CD4-positive, CD25-positive, alpha-beta regulatory T cell (primary cell): ENCODE data around the gene VPS54. TPM values are rescaled to one million over a fixed set of nuclear protein-coding genes. Genes with fewer than 3 reads are reported as not detected.

ENCODE experiments used
- ATAC-seq, 2 donors: fragments of 150-1000 bp; cut with Tn5 transposase; one replicate each; pipeline ENCODE4 v1.10.0; 2021; ENCODE audit warnings: low read depth in 2 of 2, moderate number of reproducible peaks in 2 of 2, moderate library complexity in 1 of 2
- DNase-seq, 3 donors: peaks; one replicate each; pipeline versions ENCODE4 v3.0.0 to v3.0.0-alpha.2; 2012 to 2022; ENCODE audit warnings: mixed read lengths in 1 of 3
- H3K27ac ChIP-seq: one replicate; pipeline ENCODE4 v1.7.0; 2013; ENCODE audit warnings: mild to moderate bottlenecking, low read length; ENCODE audit not compliant: insufficient read depth, poor library complexity, severe bottlenecking
- H3K27me3 ChIP-seq: one replicate; pipeline ENCODE4 v1.7.0; 2013; ENCODE audit warnings: low read length; ENCODE audit not compliant: control insufficient read depth, insufficient read depth
- H3K36me3 ChIP-seq: one replicate; pipeline ENCODE4 v1.7.0; 2013; ENCODE audit warnings: mild to moderate bottlenecking, low read length, moderate library complexity; ENCODE audit not compliant: control insufficient read depth, insufficient read depth
- H3K4me1 ChIP-seq: 2 replicates; pipeline ENCODE4 v1.7.0; 2013; ENCODE audit warnings: mild to moderate bottlenecking, low read length; ENCODE audit not compliant: insufficient read depth, control insufficient read depth, poor library complexity, severe bottlenecking
- H3K4me3 ChIP-seq: one replicate; pipeline ENCODE4 v1.7.0; 2013; ENCODE audit warnings: low read depth, mild to moderate bottlenecking, low read length, moderate library complexity
- H3K9me3 ChIP-seq, 2 experiments: 1 replicate in 1 of 2; 2 replicates in 1 of 2; pipeline ENCODE4 v1.7.0; 2013; ENCODE audit warnings: low read length in 2 of 2, mild to moderate bottlenecking in 1 of 2, moderate library complexity in 1 of 2; ENCODE audit not compliant: control insufficient read depth in 2 of 2
- H3K27ac Mint-ChIP-seq, 3 donors: one replicate each; pipeline ENCODE4 v1.8.0; 2020 to 2022; ENCODE audit warnings: mild to moderate bottlenecking in 3 of 3, mixed read lengths in 3 of 3, moderate library complexity in 2 of 3
- H3K27me3 Mint-ChIP-seq: one replicate; pipeline ENCODE4 v1.8.0; 2022; ENCODE audit warnings: mild to moderate bottlenecking, mixed read lengths
- H3K36me3 Mint-ChIP-seq: one replicate; pipeline ENCODE4 v1.8.0; 2020; ENCODE audit warnings: mixed read lengths
- H3K4me1 Mint-ChIP-seq, 4 donors: one replicate each; pipeline ENCODE4 v1.8.0; 2020 to 2022; ENCODE audit warnings: mixed read lengths in 4 of 4, mild to moderate bottlenecking in 1 of 4
- H3K4me3 Mint-ChIP-seq, 4 donors: one replicate each; pipeline ENCODE4 v1.8.0; 2020 to 2022; ENCODE audit warnings: mild to moderate bottlenecking in 4 of 4, mixed read lengths in 4 of 4, moderate library complexity in 3 of 4
- H3K9me3 Mint-ChIP-seq, 7 donors: one replicate each; pipeline ENCODE4 v1.8.0; 2020 to 2022; ENCODE audit warnings: mixed read lengths in 7 of 7, mild to moderate bottlenecking in 3 of 7, moderate library complexity in 2 of 7
- polyA plus RNA-seq, 4 donors: library from polyadenylated mRNA; unstranded; fragments of 300-500 nt; fragmentation: Illumina TruSeq; gene quantifications; one replicate each; pipeline ENCODE4 v1.2.3, GENCODE V29; 2021
- total RNA-seq: library from RNA; stranded (reverse); gene quantifications from one replicate; pipeline ENCODE4 v1.2.3, GENCODE V29; 2022

Gene VPS54
- total and polyA plus RNA-seq, 5 donors from 2014 or later: 6.4 to 20.7 (median 12.2) TPM

GRCh38 chr2:63874204-63875130 is 144.8 kb downstream of the VPS54 start:
- Histone ChIP-seq H3K4me3 (no peak overlapping the region), H3K4me1 (peaks cover 4% of the 10 kb centered on the region), H3K27ac (no peak overlapping the region), H3K9me3 (no peaks in the 10 kb centered on the region), H3K27me3 (no peaks in the 10 kb centered on the region), H3K36me3 (peaks cover 42% of the 10 kb centered on the region)
- ATAC-seq (no peak), DNase-seq (no peak)
- Mint-ChIP-seq H3K9me3 (peaks cover 0 to 2% (median 0%) of the 10 kb centered on the region in 7 donors), H3K27ac (peak overlapping the region; percentile 39 to 83 (median 43)), H3K36me3 (peaks cover 43% of the 10 kb centered on the region), H3K4me1 (peaks cover 33 to 71% (median 46%) of the 10 kb centered on the region in 4 donors), H3K27me3 (no peaks in the 10 kb centered on the region), H3K4me3 (no peak overlapping the region)

GRCh38 chr2:63872571-63873328 is 146.5 kb downstream of the VPS54 start:
- H3K27ac ChIP-seq: no peak overlapping the region
- no peak overlapping the region for H3K4me3 Mint-ChIP-seq
- H3K27me3 Mint-ChIP-seq: no peaks in the 10 kb centered on the region
- H3K4me1 Mint-ChIP-seq: peaks cover 42 to 72% (median 56%) of the 10 kb centered on the region in 4 donors
- no peak overlapping the region for H3K4me3 ChIP-seq
- H3K36me3 ChIP-seq: peaks cover 50% of the 10 kb centered on the region
- H3K36me3 Mint-ChIP-seq: peaks cover 51% of the 10 kb centered on the region
- DNase-seq: no peak
- peaks cover 4% of the 10 kb centered on the region for H3K4me1 ChIP-seq
- H3K9me3 Mint-ChIP-seq: peaks cover 0 to 2% (median 0%) of the 10 kb centered on the region in 7 donors
- ATAC-seq: no peak
- H3K27me3 ChIP-seq: no peaks in the 10 kb centered on the region
- peak overlapping the region in 1 of 3 donors; percentile 12 for H3K27ac Mint-ChIP-seq
- H3K9me3 ChIP-seq: no peaks in the 10 kb centered on the region

GRCh38 chr2:63871864-63872263 is 147.4 kb downstream of the VPS54 start:
- H3K36me3 Mint-ChIP-seq: peaks cover 45% of the 10 kb centered on the region

GRCh38 chr2:63870679-63871078 is 148.5 kb downstream of the VPS54 start:
- Mint-ChIP-seq H3K36me3 (peaks cover 37% of the 10 kb centered on the region), H3K4me1 (peaks cover 56 to 72% (median 58%) of the 10 kb centered on the region in 4 donors), H3K27ac (no peak overlapping the region), H3K9me3 (peaks cover 0 to 2% (median 0%) of the 10 kb centered on the region in 7 donors), H3K4me3 (no peak overlapping the region), H3K27me3 (no peaks in the 10 kb centered on the region)
- Histone ChIP-seq H3K27ac (no peak overlapping the region), H3K4me3 (no peak overlapping the region), H3K9me3 (no peaks in the 10 kb centered on the region), H3K36me3 (peaks cover 52% of the 10 kb centered on the region), H3K4me1 (peaks cover 15% of the 10 kb centered on the region), H3K27me3 (no peaks in the 10 kb centered on the region)
- DNase-seq (no peak), ATAC-seq (no peak)

More at GRCh38 chr2:63871864-63872263, 147.4 kb downstream of the VPS54 start:
- peak overlapping the region in 1 of 3 donors; percentile 5 for H3K27ac Mint-ChIP-seq
- peaks cover 47 to 73% (median 56%) of the 10 kb centered on the region in 4 donors for H3K4me1 Mint-ChIP-seq
- H3K27me3 Mint-ChIP-seq: no peaks in the 10 kb centered on the region
- Histone ChIP-seq H3K27me3 (no peaks in the 10 kb centered on the region), H3K4me3 (no peak overlapping the region), H3K9me3 (no peaks in the 10 kb centered on the region), H3K4me1 (peaks cover 4% of the 10 kb centered on the region), H3K27ac (no peak overlapping the region), H3K36me3 (peaks cover 46% of the 10 kb centered on the region)
- no peak for DNase-seq
- H3K9me3 Mint-ChIP-seq: peaks cover 0 to 2% (median 0%) of the 10 kb centered on the region in 7 donors
- no peak overlapping the region for H3K4me3 Mint-ChIP-seq
- ATAC-seq: no peak

GRCh38 chr2:63866009-63866709 is 153.1 kb downstream of the VPS54 start:
- Histone ChIP-seq H3K4me3 (peak overlapping the region; percentile 56), H3K36me3 (peaks cover 52% of the 10 kb centered on the region), H3K27ac (peak overlapping the region; percentile 52), H3K4me1 (peaks cover 24% of the 10 kb centered on the region), H3K27me3 (no peaks in the 10 kb centered on the region), H3K9me3 (no peaks in the 10 kb centered on the region)
- Mint-ChIP-seq H3K4me3 (peak overlapping the region in 1 of 4 donors; percentile 25), H3K27me3 (no peaks in the 10 kb centered on the region), H3K27ac (peak overlapping the region; percentile 75 to 86 (median 84)), H3K4me1 (peaks cover 34 to 62% (median 50%) of the 10 kb centered on the region in 4 donors), H3K36me3 (peaks cover 28% of the 10 kb centered on the region), H3K9me3 (no peaks in the 10 kb centered on the region)
- ATAC-seq (peak; percentile 51 to 70), DNase-seq (peak in 2 of 3 donors; percentile 19 to 68)

- peak overlapping the region; percentile 52 for H3K27ac ChIP-seq
- peak overlapping the region; percentile 56 for H3K4me3 ChIP-seq
- H3K36me3 ChIP-seq: peaks cover 47% of the 10 kb centered on the region
- H3K27ac Mint-ChIP-seq: peak overlapping the region in 2 of 3 donors; percentile 10 to 84
- ATAC-seq (no peak), DNase-seq (no peak)
- H3K36me3 Mint-ChIP-seq: peaks cover 23% of the 10 kb centered on the region
- H3K4me3 Mint-ChIP-seq: peak overlapping the region in 2 of 4 donors; percentile 28 to 48
- no peaks in the 10 kb centered on the region for H3K27me3 ChIP-seq
- no peaks in the 10 kb centered on the region for H3K9me3 Mint-ChIP-seq
- H3K4me1 ChIP-seq: peaks cover 24% of the 10 kb centered on the region
- H3K27me3 Mint-ChIP-seq: no peaks in the 10 kb centered on the region
- peaks cover 36 to 68% (median 49%) of the 10 kb centered on the region in 4 donors for H3K4me1 Mint-ChIP-seq
- H3K9me3 ChIP-seq: no peaks in the 10 kb centered on the region
Observed at GRCh38 chr2:63865159-63865799, 153.9 kb downstream of the VPS54 start.

GRCh38 chr2:63863707-63864106 is 155.5 kb downstream of the VPS54 start:
- no peaks in the 10 kb centered on the region for H3K9me3 Mint-ChIP-seq
- no peaks in the 10 kb centered on the region for H3K9me3 ChIP-seq
- ATAC-seq (no peak), DNase-seq (no peak)
- no peaks in the 10 kb centered on the region for H3K27me3 Mint-ChIP-seq
- H3K36me3 Mint-ChIP-seq: peaks cover 32% of the 10 kb centered on the region
- no peak overlapping the region for H3K4me3 ChIP-seq
- peaks cover 31 to 65% (median 48%) of the 10 kb centered on the region in 4 donors for H3K4me1 Mint-ChIP-seq
- peaks cover 24% of the 10 kb centered on the region for H3K4me1 ChIP-seq
- no peak overlapping the region for H3K4me3 Mint-ChIP-seq
- peaks cover 50% of the 10 kb centered on the region for H3K36me3 ChIP-seq
- H3K27me3 ChIP-seq: no peaks in the 10 kb centered on the region
- peak overlapping the region in 1 of 3 donors; percentile 10 for H3K27ac Mint-ChIP-seq
- no peak overlapping the region for H3K27ac ChIP-seq
